GM21360 (cell line): ENCODE data around the gene PCYT1B.
"Not testable (repeated sequence)": the region's sequence is repeated elsewhere in the genome, so short reads cannot be mapped to it uniquely, and the experiment has no call there.

ENCODE experiments used
- ATAC-seq: cut with Tn5 transposase; IDR thresholded peaks from one replicate; pipeline ENCODE4 v1.9.1; 2021; ENCODE audit warnings: mild to moderate bottlenecking, moderate library complexity; ENCODE audit not compliant: unreplicated experiment

PCYT1B gene

GRCh38 chrX:24646745-24647182 lies 383 bp downstream of the PCYT1B start:
- ATAC-seq = peak; percentile 14

DNA sequence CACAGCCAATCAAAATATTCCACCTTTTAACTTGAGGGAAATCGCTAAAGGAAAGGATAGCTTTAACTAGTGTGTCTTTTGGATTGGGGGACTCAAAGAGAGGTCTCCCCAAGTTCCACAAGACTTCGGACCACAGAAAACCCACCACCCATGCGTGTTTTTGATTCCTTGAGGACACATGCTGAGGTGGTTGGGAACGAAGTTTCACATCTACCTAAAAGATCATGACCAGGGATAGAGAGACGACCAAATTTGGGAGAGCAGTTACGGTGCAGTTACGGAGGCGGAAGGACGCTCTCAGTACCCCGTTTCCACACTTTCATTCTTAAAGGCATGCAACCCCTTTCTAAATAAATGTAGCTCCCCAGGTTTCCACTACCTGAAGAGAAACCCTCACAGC lies 1.1 kb downstream of the PCYT1B start:
- no peak for ATAC-seq

- no peak for ATAC-seq
Measured at GRCh38 chrX:24643116-24643515, 4.0 kb downstream of the PCYT1B start.

GRCh38 chrX:24629701-24630100 lies 17.4 kb downstream of the PCYT1B start:
- ATAC-seq = no peak

DNA sequence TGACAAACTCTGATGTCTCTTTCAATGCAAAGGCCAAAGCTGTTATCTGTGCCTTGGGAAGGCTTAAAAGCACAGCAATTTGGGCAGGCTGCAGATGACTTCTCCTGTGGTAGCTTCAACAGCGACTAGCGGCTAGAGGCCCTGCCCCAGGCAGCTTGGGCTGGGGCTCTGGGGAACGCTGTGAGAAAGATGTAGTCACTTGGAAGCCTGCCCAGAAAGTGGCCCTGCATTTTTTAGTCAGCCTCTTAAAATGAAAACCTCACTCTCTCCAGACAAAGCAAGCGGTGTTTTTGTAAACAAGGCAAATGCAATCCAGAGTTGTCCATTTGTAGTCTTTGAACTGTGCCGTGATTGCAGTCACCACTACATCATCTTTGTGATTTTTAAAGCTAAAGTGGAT lies 27.5 kb downstream of the PCYT1B start:
- ATAC-seq = no peak

- no peak for ATAC-seq
Measured at GRCh38 chrX:24610516-24610915, 36.6 kb downstream of the PCYT1B start.

GRCh38 chrX:24607616-24608015 lies 39.5 kb downstream of the PCYT1B start:
- no peak for ATAC-seq

- not testable (repeated sequence) for ATAC-seq
Measured at GRCh38 chrX:24605941-24606340, 41.2 kb downstream of the PCYT1B start.

- ATAC-seq = no peak
Measured at GRCh38 chrX:24603191-24603590, 44.0 kb downstream of the PCYT1B start.

- ATAC-seq = no peak
Measured at GRCh38 chrX:24601858-24602257, 45.3 kb downstream of the PCYT1B start.

- ATAC-seq = no peak
Measured at GRCh38 chrX:24594501-24594900, 52.6 kb downstream of the PCYT1B start.

GRCh38 chrX:24590111-24590510 lies 57.0 kb downstream of the PCYT1B start:
- no peak for ATAC-seq

DNA sequence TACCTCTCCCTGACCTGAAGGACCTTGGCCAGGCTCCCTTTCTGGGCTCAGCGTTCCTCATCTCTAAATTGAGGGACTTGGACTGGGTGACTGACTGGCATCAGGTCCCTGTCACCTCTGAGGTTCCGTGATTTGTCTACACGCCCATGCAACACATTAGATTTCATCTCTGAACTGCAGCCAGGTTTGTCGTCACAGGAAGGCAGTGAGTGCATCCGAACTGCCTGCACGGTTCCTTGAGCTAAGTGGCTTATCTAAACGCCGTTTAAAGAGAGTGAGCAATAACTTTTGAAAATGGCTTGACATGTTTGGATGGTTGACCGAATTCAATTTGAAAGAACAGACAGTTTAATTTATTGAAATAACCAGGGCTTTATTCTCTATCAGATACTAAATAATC lies 70.1 kb downstream of the PCYT1B start:
- no peak for ATAC-seq

DNA sequence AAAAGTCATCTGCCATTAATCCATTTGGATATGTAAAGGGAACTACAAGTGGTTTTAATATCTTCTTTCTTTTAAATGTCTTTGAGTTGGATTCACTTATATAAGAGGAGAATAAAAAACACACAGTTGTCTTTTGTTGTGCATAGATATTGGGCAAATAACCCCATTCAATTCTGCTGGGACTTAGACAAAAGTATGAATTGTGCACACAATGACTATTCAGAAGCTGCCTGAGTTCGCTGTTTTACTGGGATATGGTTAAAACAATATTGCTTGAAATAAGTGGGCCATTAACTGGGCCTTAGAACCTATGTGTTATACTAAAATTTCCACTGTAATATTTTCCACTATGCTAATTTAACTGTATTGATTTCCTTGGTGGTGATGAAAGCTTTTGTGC lies 71.7 kb downstream of the PCYT1B start:
- no peak for ATAC-seq

GRCh38 chrX:24574743-24575142 lies 72.4 kb downstream of the PCYT1B start:
- ATAC-seq = no peak

GRCh38 chrX:24567169-24567568 lies 80.0 kb downstream of the PCYT1B start:
- no peak for ATAC-seq

- ATAC-seq = no peak
Measured at GRCh38 chrX:24566240-24566639, 80.9 kb downstream of the PCYT1B start.

DNA sequence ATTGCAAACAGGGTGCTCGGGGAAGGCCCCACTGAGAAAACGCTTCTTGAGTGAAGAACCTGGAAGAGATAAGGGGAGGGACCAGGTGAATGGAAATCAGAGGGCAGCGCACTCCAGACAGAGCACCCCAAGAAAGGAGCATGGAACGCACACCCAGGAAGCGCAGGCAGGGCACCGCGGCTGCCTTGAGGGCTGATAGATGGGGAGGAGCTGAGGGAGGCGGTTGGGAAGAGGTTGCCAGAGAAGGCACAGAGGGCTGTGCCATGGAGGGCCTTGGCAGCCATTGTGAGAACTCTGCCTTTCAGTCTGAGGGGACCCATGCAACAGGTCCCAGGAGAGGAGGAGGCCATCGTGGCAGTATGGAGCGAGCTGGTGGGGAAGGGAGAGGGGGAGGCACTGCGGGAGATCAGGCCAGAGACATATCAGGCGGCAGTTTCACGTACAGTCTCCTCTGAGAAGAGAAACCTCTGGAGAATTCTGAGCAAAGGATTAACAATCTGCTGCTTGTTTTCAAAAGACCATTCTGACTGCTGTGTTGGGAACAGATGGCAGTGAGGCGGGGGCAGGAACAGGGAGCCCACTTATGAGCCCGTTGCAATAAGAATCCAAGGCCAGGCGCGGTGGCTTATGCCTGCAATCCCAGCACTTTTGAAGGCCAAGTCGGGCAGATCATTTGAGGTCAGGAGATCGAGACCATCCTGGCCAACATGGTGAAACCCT lies 83.7 kb downstream of the PCYT1B start:
- no peak for ATAC-seq

GRCh38 chrX:24561121-24561520 lies 86.0 kb downstream of the PCYT1B start:
- ATAC-seq = no peak

DNA sequence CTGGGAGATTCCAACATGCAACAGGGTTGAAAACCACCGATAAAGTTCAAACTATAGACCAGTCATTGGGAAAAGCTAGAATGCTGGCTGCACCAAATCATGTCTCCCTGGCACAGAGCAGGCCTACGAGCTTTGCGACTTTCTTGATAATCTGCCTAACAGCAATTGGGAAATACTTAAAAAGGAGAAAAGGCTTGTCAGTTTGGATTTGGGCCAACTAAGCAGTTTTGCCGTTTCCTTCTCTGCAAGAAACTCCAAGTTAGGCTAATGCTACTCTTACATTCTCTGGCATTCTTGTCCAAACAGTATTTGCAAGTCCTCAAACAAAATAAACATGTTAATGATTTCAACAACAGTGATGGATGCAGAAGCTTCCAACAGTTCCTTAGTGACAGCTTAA lies 94.1 kb downstream of the PCYT1B start:
- ATAC-seq = no peak

GRCh38 chrX:24550166-24550565 lies 97.0 kb downstream of the PCYT1B start:
- no peak for ATAC-seq

GRCh38 chrX:24547961-24548360 lies 99.2 kb downstream of the PCYT1B start:
- no peak for ATAC-seq

GRCh38 chrX:24542756-24543155 lies 104.4 kb downstream of the PCYT1B start:
- ATAC-seq = no peak
